IPS-15b (cell line): Measurements from ENCODE around the gene CCDC201.

Experiments used
- H3K27me3 ChIP-seq: one replicate; pipeline ENCODE4 v1.6.1; 2013; ENCODE audit warnings: low read length; ENCODE audit not compliant: control insufficient read depth, insufficient read depth
- H3K36me3 ChIP-seq: one replicate; pipeline ENCODE4 v1.6.1; 2013; ENCODE audit warnings: low read length; ENCODE audit not compliant: control insufficient read depth, insufficient read depth
- H3K4me1 ChIP-seq: one replicate; pipeline ENCODE4 v1.6.1; 2013; ENCODE audit warnings: mild to moderate bottlenecking, low read length; ENCODE audit not compliant: control insufficient read depth, insufficient read depth
- H3K4me3 ChIP-seq: one replicate; pipeline ENCODE4 v1.5.1; 2013; ENCODE audit warnings: low read depth, low read length
- H3K9ac ChIP-seq: one replicate; pipeline ENCODE4 v1.6.1; 2013; ENCODE audit warnings: low read depth, mild to moderate bottlenecking, low read length
- H3K9me3 ChIP-seq: one replicate; pipeline ENCODE4 v1.6.1; 2013; ENCODE audit warnings: mild to moderate bottlenecking, low read length; ENCODE audit not compliant: control insufficient read depth, insufficient read depth

CCDC201 gene

DNA sequence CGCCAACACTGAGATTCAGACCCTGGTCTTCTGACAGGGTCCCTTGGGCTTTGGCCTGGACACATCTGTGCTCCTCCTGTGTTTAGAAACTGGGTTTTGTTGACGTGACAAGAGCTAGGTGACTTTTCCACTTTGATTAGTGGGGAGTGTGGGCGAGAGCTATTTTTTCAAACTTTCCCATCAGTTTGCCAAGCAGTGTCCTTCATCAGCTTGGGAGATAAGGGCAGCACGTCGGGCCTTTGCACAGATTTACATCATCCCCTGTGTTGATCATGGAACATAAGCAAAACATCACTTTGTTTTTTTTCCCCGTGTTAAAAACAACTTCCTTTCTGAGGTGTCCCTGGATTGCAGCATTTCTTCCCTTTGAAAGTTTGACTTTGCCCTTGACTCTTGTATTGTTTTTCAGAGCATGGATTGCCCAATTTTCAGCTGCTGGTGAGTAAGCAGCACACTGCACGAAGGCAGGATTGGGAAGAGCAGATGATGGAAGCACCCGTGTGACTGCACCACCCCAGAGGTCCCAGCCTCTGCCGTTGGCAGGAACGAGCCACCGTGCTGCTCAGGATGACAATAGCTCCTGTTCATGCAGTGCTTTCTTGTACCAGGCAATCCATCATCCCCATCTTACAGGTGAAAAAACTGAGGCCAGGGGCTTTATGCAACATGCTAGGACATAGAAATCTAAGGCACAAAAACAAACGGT lies 9.0 kb upstream of the CCDC201 start:
- Histone ChIP-seq H3K4me3 (no peak overlapping the region), H3K36me3 (no peaks in the 10 kb centered on the region)

DNA sequence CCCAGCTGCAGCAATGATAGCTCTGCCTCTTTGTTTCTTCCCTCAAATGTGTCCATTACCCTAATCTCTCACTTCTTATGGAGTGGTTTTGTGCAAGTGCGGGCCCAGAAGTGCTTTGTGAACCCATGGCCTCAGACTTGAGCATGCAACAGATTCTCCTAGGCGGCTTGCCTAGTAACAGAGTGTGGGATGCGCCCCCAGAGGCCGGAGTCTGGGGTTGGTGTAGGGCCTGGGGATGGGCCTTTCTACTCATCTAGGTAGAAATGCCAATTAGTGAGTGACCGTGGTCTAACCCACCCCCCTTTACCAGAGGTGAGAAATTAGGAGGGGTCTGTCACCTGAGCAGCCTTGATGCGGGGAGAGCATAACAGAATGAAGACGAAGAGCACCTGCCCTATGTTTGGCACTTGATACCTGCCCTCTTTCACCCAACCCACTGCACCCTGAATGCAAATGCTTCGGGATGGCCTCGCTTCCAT lies 8.4 kb upstream of the CCDC201 start:
- Histone ChIP-seq H3K4me1 (peaks cover 3% of the 10 kb centered on the region), H3K4me3 (no peak overlapping the region), H3K9ac (no peak overlapping the region), H3K27me3 (peaks cover 6% of the 10 kb centered on the region), H3K9me3 (peaks cover 3% of the 10 kb centered on the region), H3K36me3 (no peaks in the 10 kb centered on the region)

More for the DNA sequence above, 9.0 kb upstream of the CCDC201 start:
- H3K9me3 ChIP-seq: peaks cover 3% of the 10 kb centered on the region
- H3K27me3 ChIP-seq: peaks cover 12% of the 10 kb centered on the region
- H3K4me1 ChIP-seq: peaks cover 3% of the 10 kb centered on the region
- no peak overlapping the region for H3K9ac ChIP-seq

DNA sequence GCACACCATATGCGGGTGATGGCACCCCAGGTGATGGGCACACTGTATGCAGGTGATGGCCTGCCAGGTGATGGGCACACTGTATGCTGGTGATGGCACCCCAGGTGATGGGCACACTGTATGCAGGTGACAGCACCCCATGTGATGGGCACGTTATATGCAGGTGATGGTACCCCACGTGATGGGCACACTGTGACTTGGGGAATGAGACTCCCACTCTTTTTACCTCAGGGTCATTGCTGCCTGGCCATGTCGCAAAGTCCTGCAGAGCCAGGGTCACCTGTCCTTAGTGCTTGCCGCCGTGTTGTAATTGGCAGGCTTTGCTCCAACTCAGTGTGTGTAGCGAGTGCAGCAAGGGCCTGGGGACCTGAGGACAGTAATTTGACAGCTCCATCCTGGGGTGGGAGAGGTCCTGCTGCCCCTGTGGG lies 7.6 kb upstream of the CCDC201 start:
- no peak overlapping the region for H3K4me3 ChIP-seq
- H3K9ac ChIP-seq: no peak overlapping the region
- peaks cover 3% of the 10 kb centered on the region for H3K27me3 ChIP-seq
- peaks cover 3% of the 10 kb centered on the region for H3K9me3 ChIP-seq
- H3K36me3 ChIP-seq: no peaks in the 10 kb centered on the region
- peaks cover 3% of the 10 kb centered on the region for H3K4me1 ChIP-seq

DNA sequence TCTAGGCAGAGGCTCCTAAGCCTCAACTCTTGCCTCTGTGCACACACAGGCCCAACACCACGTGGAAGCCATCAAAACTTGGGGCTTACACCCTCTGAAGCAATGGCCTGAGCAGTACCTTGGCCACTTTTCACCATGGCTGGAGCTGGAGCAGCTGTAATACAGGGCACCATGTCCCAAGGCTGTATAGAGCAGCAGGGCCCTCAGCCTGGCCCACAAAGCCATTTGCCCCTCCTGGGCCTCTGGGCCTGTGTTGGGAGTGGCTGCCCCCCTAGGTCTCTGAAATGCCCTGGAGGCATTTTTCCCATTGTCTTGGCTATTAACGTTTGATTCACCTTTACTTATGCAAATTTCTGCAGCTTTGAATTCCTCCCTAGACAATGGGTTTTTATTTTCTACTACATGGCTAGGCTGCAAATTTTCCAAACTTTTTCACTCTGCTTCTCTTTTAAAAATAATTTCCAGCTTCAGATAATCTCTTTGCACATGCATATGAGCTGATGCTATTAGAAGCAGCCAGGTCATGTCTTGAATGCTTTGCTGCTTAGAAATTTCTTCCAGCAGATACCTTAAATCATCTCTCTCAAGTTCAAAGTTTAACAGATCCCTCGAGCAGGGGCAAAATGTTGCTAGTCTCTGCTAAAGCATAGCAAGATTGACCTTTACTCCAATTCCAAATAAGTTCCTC lies 5.7 kb upstream of the CCDC201 start:
- peaks cover 3% of the 10 kb centered on the region for H3K9me3 ChIP-seq
- H3K9ac ChIP-seq: no peak overlapping the region
- H3K27me3 ChIP-seq: no peaks in the 10 kb centered on the region
- no peaks in the 10 kb centered on the region for H3K36me3 ChIP-seq
- H3K4me1 ChIP-seq: peaks cover 3% of the 10 kb centered on the region
- no peak overlapping the region for H3K4me3 ChIP-seq

DNA sequence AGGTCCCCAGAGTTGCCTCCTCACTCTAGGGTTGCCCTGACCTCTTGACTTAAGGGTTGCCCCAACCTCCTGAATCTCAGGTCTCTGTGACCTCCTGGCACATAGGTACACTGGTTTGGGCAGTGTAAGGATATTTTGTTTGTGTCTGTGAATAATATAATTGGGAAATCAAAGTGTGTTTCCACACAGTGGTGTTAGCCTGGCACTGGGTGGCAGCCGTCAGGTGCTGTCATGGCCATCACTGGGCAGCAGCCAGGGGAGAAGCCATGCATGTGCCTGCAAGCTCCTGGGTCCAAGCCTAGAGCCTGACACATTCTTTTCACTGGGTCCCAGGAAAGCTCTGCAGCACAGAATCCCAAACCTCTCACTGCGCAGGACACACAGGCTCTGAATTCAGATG lies 3.6 kb upstream of the CCDC201 start:
- Histone ChIP-seq H3K4me3 (no peak overlapping the region), H3K27me3 (no peaks in the 10 kb centered on the region), H3K9ac (no peak overlapping the region), H3K36me3 (no peaks in the 10 kb centered on the region), H3K4me1 (no peaks in the 10 kb centered on the region), H3K9me3 (peaks cover 3% of the 10 kb centered on the region)

DNA sequence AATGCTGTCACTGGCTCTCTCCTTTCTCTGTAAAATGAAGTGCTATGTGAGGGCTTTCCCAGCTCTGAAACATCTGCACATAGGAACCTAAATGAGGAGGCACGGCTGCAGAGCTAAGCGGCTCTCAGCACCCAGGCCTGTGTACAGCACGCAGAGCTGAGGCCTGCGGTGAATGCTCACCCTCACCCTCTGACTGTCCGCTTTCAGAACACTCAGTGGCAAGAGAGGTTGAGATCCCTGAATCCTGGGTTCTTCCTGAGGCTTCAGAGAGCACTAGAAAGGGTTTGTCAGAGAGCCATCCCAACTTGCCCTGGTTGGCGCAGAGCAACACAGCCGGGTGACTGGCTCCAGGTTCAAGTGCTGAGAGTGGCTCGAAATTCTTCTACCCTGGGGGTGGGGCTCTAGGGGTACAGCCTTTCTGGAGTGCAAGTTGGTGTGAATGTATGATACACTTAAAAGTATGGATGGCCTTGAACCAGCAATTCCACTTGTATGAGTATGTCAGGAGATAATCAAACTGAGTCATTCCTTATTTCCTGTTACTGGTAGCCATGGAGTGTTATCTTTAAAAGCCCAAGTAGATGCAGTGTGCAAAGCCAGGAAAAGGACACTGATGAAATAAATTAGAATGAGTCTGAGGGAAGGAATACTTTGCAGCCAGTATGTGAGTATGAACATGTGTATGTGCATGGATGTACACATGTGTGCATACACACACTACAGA lies 1.7 kb upstream of the CCDC201 start:
- Histone ChIP-seq H3K9ac (no peak overlapping the region), H3K36me3 (no peaks in the 10 kb centered on the region), H3K9me3 (peaks cover 3% of the 10 kb centered on the region), H3K4me1 (no peaks in the 10 kb centered on the region), H3K4me3 (no peak overlapping the region), H3K27me3 (no peaks in the 10 kb centered on the region)

DNA sequence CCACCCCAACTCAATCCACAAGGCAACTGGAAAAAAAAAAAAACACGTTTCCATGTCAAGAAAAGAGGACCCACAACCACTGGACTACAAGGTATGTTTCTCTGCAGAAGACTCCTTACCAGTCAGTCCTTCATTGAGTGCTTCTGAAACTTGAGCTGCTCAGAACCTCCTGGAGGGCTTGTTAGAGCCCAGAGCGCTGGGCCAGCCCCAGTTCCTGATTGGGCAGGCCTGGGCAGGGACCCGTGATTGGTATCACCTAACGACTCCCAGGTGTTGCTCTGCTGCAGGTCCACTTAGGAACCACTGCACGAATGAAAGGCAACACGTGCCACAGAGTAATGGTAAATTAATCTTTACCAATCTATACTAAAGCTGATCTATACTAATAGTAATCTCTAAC lies 473 bp upstream of the CCDC201 start:
- no peak overlapping the region for H3K4me3 ChIP-seq
- H3K27me3 ChIP-seq: no peaks in the 10 kb centered on the region
- no peak overlapping the region for H3K9ac ChIP-seq
- no peaks in the 10 kb centered on the region for H3K4me1 ChIP-seq
- no peaks in the 10 kb centered on the region for H3K36me3 ChIP-seq
- peaks cover 1% of the 10 kb centered on the region for H3K9me3 ChIP-seq

DNA sequence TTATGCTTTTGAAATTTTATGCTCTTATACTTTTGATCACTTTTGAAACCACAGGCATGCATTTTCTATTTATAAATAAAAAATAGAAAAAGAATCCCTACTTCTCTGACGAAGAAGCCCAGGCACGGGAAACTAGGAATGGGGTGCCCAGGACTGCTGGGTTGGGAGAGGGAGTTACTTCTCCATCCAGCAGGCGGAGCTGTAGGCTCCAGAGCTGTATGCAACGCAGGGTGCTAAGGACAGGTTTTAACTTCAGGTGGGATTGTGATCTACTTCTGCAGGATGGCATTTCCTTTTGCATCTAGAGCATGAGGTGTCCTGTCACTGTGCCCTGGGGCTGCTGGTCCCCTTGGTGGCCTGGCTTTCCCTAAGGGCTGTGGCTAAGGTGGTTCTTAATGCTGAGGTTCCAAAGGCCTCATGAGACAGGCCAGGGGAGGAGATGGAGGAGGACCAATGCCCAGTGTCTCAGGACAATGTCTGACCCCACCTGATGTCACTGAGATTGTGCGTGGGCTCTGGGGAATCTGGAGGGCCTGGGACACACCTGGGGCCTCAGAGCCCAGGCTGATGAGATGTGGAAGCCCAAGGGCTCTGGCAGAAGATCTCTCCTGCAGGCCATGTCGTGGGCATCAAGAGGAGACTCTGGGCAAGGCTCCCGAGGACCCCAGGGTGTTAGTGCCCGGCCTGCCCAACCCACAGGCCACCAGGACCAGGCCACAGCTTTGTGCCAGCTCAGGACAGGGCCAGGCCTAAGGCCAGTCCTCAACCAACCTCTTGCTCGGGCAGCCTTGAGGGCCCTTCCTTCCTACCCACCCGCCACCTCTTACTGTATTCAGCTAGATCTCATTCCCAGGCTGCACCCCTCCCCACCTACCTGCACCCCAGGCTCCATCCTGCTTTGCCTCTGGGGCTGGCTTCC lies 507 bp downstream of the CCDC201 start:
- Histone ChIP-seq H3K9ac (no peak overlapping the region), H3K9me3 (no peaks in the 10 kb centered on the region), H3K4me3 (no peak overlapping the region), H3K36me3 (no peaks in the 10 kb centered on the region), H3K27me3 (no peaks in the 10 kb centered on the region), H3K4me1 (no peaks in the 10 kb centered on the region)

DNA sequence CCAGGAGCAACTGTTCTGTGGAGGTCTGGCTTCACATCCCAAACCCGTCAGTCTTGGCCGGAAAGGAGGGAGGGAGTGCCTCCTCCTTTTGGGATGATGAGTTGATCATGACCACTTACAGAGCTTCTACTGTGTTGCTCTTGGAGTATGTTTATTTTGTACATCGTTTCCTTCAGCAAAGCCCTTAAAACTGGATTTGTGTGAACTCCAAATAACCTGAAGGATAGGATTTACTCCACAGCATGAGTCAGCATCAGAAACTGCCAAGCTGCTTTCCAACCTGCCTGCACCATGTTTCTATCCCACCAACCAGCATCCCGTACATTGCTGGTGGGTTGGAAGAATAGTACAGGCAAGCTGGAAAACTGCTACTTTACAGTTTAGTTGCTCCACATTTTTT lies 3.5 kb downstream of the CCDC201 start:
- Histone ChIP-seq H3K4me1 (no peaks in the 10 kb centered on the region), H3K9me3 (no peaks in the 10 kb centered on the region), H3K9ac (no peak overlapping the region), H3K27me3 (no peaks in the 10 kb centered on the region), H3K36me3 (no peaks in the 10 kb centered on the region), H3K4me3 (no peak overlapping the region)

DNA sequence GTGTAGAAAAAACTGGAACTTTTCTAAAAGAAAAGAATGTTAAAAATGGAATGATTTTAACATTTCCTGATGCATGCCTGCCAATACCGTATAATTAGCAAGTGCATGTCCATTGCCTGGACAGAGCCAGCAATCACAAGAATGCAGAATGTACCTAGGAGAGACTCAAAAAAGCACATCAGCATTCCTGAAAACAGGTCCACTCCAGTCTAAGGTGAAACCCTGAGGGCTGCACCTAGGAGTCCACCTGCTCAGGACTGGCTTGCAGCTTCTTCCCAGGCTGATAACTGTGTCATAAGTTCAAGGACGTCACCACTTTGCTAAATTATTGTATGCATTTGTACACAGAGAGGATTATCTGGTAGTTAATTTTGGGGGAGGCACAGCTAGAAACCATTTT lies 5.4 kb downstream of the CCDC201 start:
- H3K36me3 ChIP-seq: no peaks in the 10 kb centered on the region
- H3K9ac ChIP-seq: no peak overlapping the region
- no peaks in the 10 kb centered on the region for H3K27me3 ChIP-seq
- no peaks in the 10 kb centered on the region for H3K9me3 ChIP-seq
- no peak overlapping the region for H3K4me3 ChIP-seq
- H3K4me1 ChIP-seq: no peaks in the 10 kb centered on the region
